Astrocyte (in vitro differentiated cells and primary cell): ENCODE data around the gene CYB5B. TPM values are rescaled to one million over a fixed set of nuclear protein-coding genes. Genes with fewer than 3 reads are reported as not detected.
A peak's percentile ranks its signal among the peaks of the same experiment; 100 is the strongest.

Experiments
- DNase-seq: peaks from one replicate; pipeline ENCODE4 v3.0.0-alpha.2; 2010; ENCODE audit warnings: low read depth
- FAIRE-seq: peaks from 2 replicates; lab custom pipeline; 2011; peaks lifted over from hg19 to GRCh38; lab: Jason Lieb, UNC
- H2AFZ ChIP-seq: 2 replicates; pipeline ENCODE4 v1.6.0; 2012; ENCODE audit warnings: low read depth, low read length, inconsistent platforms
- H3K27ac ChIP-seq: 2 replicates; pipeline ENCODE4 v1.5.1; 2011; ENCODE audit warnings: low read depth, low read length, inconsistent platforms
- H3K27me3 ChIP-seq: 2 replicates; pipeline ENCODE4 v1.6.0; 2011; ENCODE audit warnings: low read length, inconsistent platforms; ENCODE audit not compliant: insufficient read depth
- H3K36me3 ChIP-seq: 2 replicates; pipeline ENCODE4 v1.5.1; 2011; ENCODE audit warnings: low read length, inconsistent platforms; ENCODE audit not compliant: insufficient read depth
- H3K4me1 ChIP-seq: 2 replicates; pipeline ENCODE4 v1.5.1; 2011; ENCODE audit warnings: low read length, inconsistent platforms; ENCODE audit not compliant: insufficient read depth
- H3K4me2 ChIP-seq: 2 replicates; pipeline ENCODE4 v1.6.0; 2012; ENCODE audit warnings: low read length, inconsistent platforms
- H3K4me3 ChIP-seq: 2 replicates; pipeline ENCODE4 v1.5.1; 2011; ENCODE audit warnings: low read depth, mild to moderate bottlenecking, low read length, inconsistent platforms; ENCODE audit not compliant: insufficient read depth
- H3K79me2 ChIP-seq: 2 replicates; pipeline ENCODE4 v1.6.0; 2012; ENCODE audit warnings: mild to moderate bottlenecking, low read length, inconsistent platforms; ENCODE audit not compliant: insufficient read depth
- H3K9ac ChIP-seq: 2 replicates; pipeline ENCODE4 v1.6.0; 2012; ENCODE audit warnings: mild to moderate bottlenecking, low read length, inconsistent platforms
- H3K9me3 ChIP-seq: 2 replicates; pipeline ENCODE4 v1.5.1; 2012; ENCODE audit warnings: low read depth, mild to moderate bottlenecking, low read length, inconsistent platforms; ENCODE audit not compliant: insufficient read depth
- H4K20me1 ChIP-seq: 2 replicates; pipeline ENCODE4 v1.6.0; 2012; ENCODE audit warnings: low read length, inconsistent platforms; ENCODE audit not compliant: insufficient read depth
- H3K27ac Mint-ChIP-seq: one replicate; pipeline ENCODE4 v1.8.0; 2021; ENCODE audit warnings: mild to moderate bottlenecking, mixed read lengths; ENCODE audit not compliant: unreplicated experiment
- H3K27me3 Mint-ChIP-seq: one replicate; pipeline ENCODE4 v1.8.0; 2021; ENCODE audit warnings: low read depth, mixed read lengths; ENCODE audit not compliant: unreplicated experiment
- H3K36me3 Mint-ChIP-seq: one replicate; pipeline ENCODE4 v1.8.0; 2021; ENCODE audit warnings: low read depth, mixed read lengths; ENCODE audit not compliant: unreplicated experiment
- H3K4me1 Mint-ChIP-seq: one replicate; pipeline ENCODE4 v1.8.0; 2021; ENCODE audit warnings: low read depth, mixed read lengths; ENCODE audit not compliant: unreplicated experiment
- H3K4me3 Mint-ChIP-seq: one replicate; pipeline ENCODE4 v1.8.0; 2021; ENCODE audit warnings: mild to moderate bottlenecking, moderate library complexity, mixed read lengths; ENCODE audit not compliant: unreplicated experiment
- H3K9me3 Mint-ChIP-seq: one replicate; pipeline ENCODE4 v1.8.0; 2021; ENCODE audit warnings: mild to moderate bottlenecking, mixed read lengths; ENCODE audit not compliant: unreplicated experiment
- CTCF ChIP-seq: IDR thresholded peaks from 2 replicates; pipeline ENCODE4 v1.5.1; 2011; ENCODE audit warnings: low read depth, mild to moderate bottlenecking, inconsistent platforms, low read length, moderate library complexity; ENCODE audit not compliant: insufficient read depth
- EZH2 ChIP-seq: IDR thresholded peaks from 2 replicates; pipeline ENCODE4 v1.6.1; 2012; ENCODE audit warnings: mild to moderate bottlenecking, low read length, inconsistent platforms; ENCODE audit not compliant: insufficient read depth
- total RNA-seq: library from RNA; stranded (reverse); gene quantifications from 2 replicates; pipeline ENCODE4 v1.2.1, GENCODE V29; 2021

CYB5B gene
- total RNA-seq, 1 donor from 2014 or later: 149 TPM

GRCh38 chr16:69448470-69449193 lies 24.2 kb downstream of the CYB5B start:
- Histone ChIP-seq H3K4me2 (no peak overlapping the region), H3K4me1 (peaks cover 9% of the 10 kb centered on the region), H2AFZ (no peak overlapping the region), H3K79me2 (peaks cover 23% of the 10 kb centered on the region), H3K36me3 (peaks cover 2% of the 10 kb centered on the region), H3K9me3 (no peaks in the 10 kb centered on the region), H3K27me3 (no peaks in the 10 kb centered on the region), H3K9ac (no peak overlapping the region), H3K27ac (no peak overlapping the region), H3K4me3 (no peak overlapping the region), H4K20me1 (peaks cover 3% of the 10 kb centered on the region)
- TF ChIP-seq CTCF (no peak), EZH2 (no peak)
- peaks cover 11% of the 10 kb centered on the region for H3K36me3 Mint-ChIP-seq
- peaks cover 10% of the 10 kb centered on the region for H3K4me1 Mint-ChIP-seq
- DNase-seq (peak; percentile 67), FAIRE-seq (no peak)
- H3K4me3 Mint-ChIP-seq: no peak overlapping the region
- no peak overlapping the region for H3K27ac Mint-ChIP-seq
- H3K27me3 Mint-ChIP-seq: no peaks in the 10 kb centered on the region
- no peaks in the 10 kb centered on the region for H3K9me3 Mint-ChIP-seq

- DNase-seq (peak; percentile 13), FAIRE-seq (no peak)
- Histone ChIP-seq H3K36me3 (peaks cover 2% of the 10 kb centered on the region), H3K9ac (no peak overlapping the region), H3K79me2 (peaks cover 9% of the 10 kb centered on the region), H2AFZ (no peak overlapping the region), H3K27me3 (no peaks in the 10 kb centered on the region), H3K4me3 (no peak overlapping the region), H3K4me1 (no peaks in the 10 kb centered on the region), H3K4me2 (no peak overlapping the region), H3K9me3 (no peaks in the 10 kb centered on the region), H3K27ac (no peak overlapping the region), H4K20me1 (peaks cover 3% of the 10 kb centered on the region)
- Mint-ChIP-seq H3K36me3 (peaks cover 11% of the 10 kb centered on the region), H3K9me3 (no peaks in the 10 kb centered on the region), H3K27ac (no peak overlapping the region), H3K4me3 (no peak overlapping the region), H3K4me1 (no peaks in the 10 kb centered on the region), H3K27me3 (no peaks in the 10 kb centered on the region)
- TF ChIP-seq EZH2 (no peak), CTCF (no peak)
Observed at GRCh38 chr16:69451166-69451565, 26.7 kb downstream of the CYB5B start.

DNA sequence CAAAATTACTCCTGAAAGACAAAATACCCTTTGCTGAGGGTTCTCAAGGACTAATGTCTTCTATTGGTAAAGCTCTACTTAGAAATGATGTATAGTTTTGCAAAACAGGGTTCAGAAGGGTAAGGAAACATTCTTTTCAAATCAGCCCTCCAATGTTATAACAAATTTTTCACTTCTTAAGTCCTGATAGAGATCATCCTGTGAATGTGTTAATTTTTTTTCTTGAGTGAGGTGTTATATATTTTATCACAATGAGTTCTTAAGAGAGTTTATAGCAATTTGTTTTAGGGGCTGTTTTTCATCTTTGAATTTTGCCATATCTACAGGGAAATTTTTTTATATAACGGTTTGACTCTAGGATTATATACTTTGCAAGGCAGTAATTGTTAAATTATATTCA lies 29.5 kb downstream of the CYB5B start:
- no peaks in the 10 kb centered on the region for H3K4me1 ChIP-seq
- no peaks in the 10 kb centered on the region for H3K27me3 ChIP-seq
- peaks cover 6% of the 10 kb centered on the region for H4K20me1 ChIP-seq
- Mint-ChIP-seq H3K9me3 (no peaks in the 10 kb centered on the region), H3K27me3 (no peaks in the 10 kb centered on the region), H3K4me1 (no peaks in the 10 kb centered on the region), H3K27ac (no peak overlapping the region), H3K36me3 (peaks cover 5% of the 10 kb centered on the region), H3K4me3 (no peak overlapping the region)
- no peak for FAIRE-seq
- H3K36me3 ChIP-seq: no peaks in the 10 kb centered on the region
- no peak for DNase-seq
- H2AFZ ChIP-seq: no peak overlapping the region
- H3K9me3 ChIP-seq: no peaks in the 10 kb centered on the region
- no peak overlapping the region for H3K4me3 ChIP-seq
- H3K4me2 ChIP-seq: no peak overlapping the region
- no peaks in the 10 kb centered on the region for H3K79me2 ChIP-seq
- H3K9ac ChIP-seq: no peak overlapping the region
- no peak overlapping the region for H3K27ac ChIP-seq
- TF ChIP-seq EZH2 (no peak), CTCF (no peak)
